ENCODE results near the gene PBRM1.

GRCh38 chr3:52596658-52597265 is 89.0 kb downstream of the PBRM1 start:
- TF ChIP-seq CTCF (IDR thresholded peaks at IDR 0.05) (no peak), POLR2A (IDR thresholded peaks at IDR 0.05) (no peak), EP300 (IDR thresholded peaks at IDR 0.05) (no peak)

Data from stomach (tissue), 4 donors.